ENCODE measurements around the gene PLXNA3.

PLXNA3 gene

DNA sequence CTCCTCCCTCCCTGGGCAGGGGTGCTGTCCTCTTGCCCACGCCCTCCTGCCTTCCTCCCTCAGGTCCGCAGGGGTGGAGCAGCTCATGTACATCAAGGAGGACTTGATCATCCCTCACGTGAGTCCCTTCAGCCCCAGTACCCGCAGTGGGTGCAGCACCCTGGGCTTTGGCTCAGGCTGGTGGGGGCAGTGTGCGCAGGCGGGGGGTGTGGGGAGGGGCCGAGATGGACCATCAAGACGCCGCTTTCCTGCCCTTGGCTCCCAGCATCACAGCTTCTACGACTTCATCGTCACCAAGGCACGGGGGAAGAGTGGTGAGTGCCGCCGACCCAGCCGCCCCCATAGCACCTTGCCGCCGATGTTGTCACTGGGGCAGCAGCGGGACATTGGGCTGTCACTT, 8.5 kb upstream of the PLXNA3 start:
- DNase-seq = no peak
- intact Hi-C loops (cut with DNase I) = no loop called here

DNA sequence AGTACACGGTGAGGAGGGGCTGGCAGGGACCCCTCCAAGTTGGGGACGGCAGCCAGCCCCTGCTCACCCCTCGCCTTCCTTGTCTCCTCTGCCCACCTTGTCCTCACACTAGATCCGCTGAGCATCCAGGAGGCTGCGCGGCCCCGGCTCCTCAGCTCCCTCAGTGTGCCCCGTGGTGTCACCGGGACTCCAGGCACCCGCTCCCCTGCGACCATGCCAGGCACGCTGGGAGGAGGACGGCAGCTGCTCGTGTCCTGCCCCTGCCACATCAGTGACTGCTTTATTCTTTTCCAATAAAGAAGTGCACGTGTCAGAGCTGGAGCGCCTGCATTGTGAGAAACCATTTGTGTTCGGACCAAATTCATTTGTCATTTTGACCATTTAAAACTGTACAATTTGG, 7.8 kb upstream of the PLXNA3 start:
- intact Hi-C loops (cut with DNase I) = no loop called here
- DNase-seq = peak in 18 of 42 donors; percentile 22 to 71 (median 49)

DNA sequence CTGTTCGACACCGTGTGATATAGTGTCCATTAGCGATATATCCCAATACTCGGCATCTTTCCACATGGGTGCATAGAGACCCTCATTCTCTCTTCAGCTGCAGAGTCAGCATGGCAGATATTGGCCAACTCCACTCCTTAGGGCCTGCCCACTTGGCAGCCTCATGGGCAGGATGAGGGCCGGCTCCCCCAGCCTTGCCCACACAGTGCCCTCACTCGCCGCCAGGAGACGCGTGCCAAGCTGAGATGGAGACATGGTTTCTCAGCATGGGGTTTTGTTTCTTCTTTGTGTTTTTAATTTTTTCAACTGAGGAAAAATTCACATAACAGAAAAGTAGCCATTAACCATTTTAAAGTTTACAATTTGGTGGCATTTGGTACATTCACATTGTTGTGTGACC, 5.3 kb upstream of the PLXNA3 start:
- intact Hi-C loops (cut with DNase I) = no loop called here
- peak in 33 of 42 donors; percentile 38 to 76 (median 54) for DNase-seq

DNA sequence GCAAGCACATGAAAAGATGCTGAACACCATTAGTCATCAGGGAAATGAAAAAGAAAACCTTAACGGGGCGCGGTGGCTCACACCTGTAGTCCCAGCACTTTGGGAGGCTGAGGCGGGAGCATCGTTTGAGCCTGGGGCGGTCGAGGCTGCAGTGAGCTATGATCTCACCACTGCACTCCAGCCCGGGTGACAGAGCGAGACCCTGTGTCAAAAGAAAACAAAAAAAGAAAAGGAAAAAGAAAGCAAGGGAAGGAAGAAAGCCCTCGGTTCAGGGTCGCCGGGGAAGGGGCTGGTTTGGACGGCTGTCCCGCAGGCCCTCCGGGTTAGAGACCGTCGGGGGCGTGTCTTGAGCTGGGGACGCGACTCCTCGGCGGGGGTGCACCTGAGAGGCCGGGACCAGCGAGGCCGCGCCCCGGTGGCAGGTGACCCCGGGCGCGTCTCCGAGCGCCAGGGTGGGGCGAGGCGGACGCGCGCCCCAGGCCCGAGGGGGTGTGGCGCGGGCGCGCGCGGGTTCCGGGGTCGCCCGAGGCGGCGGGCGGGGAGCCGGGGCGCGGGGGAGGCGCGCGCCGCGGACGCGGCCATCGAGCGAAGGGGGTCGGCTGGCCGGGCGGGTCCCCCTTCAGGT, 478 bp upstream of the PLXNA3 start:
- peak in 20 of 42 donors; percentile 18 to 57 (median 40) for DNase-seq
- intact Hi-C loops (cut with DNase I) = no loop called here

DNA sequence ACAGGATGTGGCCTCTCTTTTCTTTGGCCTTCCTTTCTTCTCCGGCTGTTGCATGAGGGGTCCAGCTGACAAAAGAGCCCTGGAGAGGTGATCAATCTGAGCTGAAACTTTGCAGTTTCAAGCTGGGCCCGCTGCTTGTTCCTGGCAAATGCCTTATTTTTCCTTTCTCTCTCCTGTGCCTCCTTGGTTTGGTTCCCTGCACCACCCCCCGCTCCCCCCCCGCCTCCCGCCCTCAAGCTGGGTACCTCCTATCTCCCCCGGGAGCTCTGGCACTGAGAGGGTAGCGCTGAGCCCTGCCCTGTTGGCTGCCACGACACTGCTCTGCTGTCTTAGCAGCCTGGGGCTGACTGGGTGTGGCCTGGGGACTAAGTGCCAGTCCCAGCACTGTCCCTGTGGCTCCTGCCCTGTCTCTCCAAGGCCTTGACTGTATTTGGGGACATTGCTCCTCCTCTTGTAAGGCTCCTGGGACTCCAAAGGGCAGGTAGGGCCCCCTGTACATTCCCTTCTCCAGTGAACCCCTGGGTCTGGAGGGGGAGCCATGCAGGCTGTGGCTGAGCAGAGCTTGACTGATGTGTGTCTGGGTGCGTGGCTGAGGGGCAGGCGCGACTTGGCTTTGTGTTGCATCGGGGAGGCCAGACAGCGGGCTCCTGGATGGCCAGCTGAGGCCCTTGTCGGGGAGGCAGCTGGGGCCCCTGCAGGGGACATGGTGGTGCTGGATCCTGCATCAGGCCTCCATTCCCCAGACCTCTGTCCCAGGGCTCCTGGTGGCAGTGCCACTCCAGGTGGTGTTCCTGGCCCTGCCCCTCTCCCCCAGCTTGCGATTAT, 1.1 kb downstream of the PLXNA3 start:
- intact Hi-C loops (cut with DNase I) = no loop called here
- peak in 13 of 42 donors; percentile 16 to 51 (median 35) for DNase-seq

DNA sequence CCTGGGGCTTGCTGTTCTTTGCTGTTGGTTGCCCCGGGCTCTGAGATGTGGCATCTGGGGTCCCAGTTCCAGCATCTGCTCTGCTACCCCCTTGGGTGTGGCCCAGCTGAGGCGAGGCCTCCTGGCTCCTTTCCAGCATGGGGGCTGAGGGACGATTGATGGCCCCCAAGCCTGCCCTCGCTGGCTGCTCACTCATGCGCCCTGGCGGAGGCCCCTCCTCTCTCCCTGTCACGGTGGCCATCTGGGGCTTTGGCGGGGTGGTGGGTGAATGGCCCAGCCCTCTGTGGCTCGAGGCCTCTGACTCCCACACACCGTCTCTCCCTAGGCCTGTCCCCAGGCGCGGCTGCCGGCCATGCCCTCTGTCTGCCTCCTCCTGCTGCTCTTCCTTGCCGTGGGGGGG, 1.8 kb downstream of the PLXNA3 start:
- intact Hi-C loops (cut with DNase I) = no loop called here
- no peak for DNase-seq

DNA sequence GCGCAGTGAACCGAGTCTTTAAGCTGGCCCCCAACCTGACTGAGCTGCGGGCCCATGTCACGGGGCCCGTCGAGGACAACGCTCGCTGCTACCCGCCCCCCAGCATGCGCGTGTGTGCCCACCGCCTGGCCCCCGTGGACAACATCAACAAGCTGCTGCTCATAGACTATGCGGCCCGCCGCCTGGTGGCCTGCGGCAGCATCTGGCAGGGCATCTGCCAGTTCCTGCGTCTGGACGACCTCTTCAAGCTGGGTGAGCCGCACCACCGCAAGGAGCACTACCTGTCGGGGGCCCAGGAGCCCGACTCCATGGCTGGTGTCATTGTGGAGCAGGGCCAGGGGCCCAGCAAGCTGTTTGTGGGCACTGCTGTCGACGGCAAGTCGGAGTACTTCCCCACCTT, 2.2 kb downstream of the PLXNA3 start:
- peak in 3 of 42 donors; percentile 19 to 53 (median 47) for DNase-seq
- intact Hi-C loops (cut with DNase I) = no loop called here

DNA sequence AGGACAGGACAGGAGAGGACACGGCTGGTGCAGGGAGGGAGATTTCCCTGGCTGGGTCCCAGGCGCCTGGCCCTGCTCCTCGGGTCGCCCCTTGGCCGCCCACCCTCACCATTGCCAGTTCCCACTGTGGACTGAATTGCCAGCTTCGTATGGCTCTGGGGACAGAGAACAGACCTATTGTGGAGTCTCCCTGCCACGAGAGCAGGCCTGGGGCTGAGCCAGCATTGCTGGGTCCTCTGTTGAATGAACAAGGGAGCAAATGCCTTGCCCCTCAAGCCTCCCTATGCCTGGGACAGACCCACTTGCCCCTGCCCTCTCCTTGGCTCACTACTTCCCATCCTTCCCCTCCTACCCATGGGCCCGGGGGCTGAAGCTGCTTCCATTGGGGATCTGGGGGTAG, 4.3 kb downstream of the PLXNA3 start:
- DNase-seq = peak in 23 of 42 donors; percentile 35 to 74 (median 59)
- intact Hi-C loops (cut with DNase I) = no loop called here

DNA sequence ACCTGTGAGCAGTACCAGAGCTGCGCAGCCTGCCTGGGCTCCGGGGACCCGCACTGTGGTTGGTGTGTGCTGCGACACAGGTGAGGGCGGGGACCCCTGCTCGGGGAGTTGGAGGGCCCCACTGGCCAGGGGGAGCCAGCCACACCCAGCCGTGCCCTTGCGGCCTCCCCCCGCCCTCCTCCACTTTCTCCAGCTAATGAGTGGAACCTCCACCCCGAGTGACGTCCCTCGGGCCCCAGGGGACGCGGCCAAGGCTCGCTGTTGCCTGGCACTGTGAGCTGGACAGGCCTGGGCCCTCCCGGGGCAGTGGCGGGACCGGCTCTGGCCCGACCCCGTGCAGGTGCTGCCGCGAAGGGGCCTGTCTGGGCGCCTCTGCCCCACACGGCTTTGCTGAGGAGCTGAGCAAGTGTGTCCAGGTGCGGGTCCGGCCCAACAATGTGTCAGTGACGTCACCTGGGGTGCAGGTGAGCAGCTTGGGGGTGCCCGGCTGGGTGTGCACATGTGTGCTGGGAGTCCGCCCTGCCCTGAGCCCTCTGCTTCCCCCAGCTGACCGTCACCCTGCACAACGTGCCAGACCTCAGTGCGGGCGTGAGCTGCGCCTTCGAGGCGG, 5.6 kb downstream of the PLXNA3 start:
- intact Hi-C loops (cut with DNase I) = no loop called here
- DNase-seq = no peak

DNA sequence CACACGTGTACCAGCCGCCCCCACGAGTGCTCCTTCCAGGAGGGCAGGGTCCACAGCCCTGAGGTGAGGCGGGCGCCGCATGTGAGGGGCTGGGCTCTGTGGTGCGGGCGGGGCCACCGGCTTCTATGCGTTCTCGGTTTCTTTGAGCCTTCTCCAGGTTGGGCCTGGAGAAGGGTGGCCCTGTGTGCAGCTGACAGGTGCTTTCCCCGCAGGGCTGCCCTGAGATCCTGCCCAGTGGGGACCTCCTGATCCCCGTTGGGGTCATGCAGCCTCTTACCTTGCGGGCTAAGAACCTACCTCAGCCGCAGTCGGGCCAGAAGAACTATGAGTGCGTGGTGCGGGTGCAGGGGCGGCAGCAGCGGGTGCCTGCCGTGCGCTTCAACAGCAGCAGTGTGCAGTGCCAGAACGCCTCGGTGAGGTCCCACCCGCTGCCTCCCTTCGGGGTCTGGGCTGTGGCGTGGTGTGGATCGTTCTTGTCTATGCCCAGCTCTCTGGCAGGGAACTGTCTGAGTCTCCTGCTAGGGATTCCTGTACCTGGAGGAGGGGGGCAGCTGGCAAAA, 6.8 kb downstream of the PLXNA3 start:
- peak in 1 of 42 donors; percentile 31 for DNase-seq
- intact Hi-C loops (cut with DNase I) = no loop called here

DNA sequence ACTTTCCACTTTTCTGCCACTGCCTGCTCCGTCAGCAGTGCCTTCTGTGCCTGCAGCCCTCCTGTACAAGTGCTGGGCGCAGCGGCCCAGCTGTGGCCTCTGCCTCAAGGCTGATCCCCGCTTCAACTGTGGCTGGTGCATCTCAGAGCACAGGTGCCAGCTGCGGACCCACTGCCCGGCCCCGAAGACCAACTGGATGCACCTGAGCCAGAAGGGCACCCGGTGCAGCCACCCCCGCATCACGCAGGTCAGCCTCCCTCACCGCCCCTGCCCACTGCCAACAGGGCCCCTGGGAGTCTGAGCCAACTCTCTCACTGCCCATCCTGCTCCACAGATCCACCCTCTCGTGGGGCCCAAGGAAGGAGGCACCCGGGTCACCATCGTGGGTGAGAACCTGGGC, 7.5 kb downstream of the PLXNA3 start:
- no peak for DNase-seq
- intact Hi-C loops (cut with DNase I) = no loop called here

DNA sequence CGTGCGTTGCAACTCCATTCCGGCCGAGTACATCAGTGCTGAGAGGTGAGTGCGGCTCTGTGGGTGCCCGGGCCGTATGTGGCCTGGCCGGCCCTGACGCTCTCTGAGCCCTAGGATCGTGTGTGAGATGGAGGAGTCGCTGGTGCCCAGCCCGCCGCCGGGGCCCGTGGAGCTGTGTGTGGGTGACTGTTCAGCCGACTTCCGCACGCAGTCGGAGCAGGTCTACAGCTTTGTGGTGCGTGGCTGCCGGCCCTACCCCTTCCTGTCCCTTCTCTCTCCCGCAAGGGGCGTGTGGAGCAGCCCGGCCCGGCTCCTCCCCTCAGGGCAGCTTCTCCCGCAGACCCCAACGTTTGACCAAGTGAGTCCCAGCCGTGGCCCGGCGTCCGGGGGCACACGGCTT, 8.0 kb downstream of the PLXNA3 start:
- intact Hi-C loops (cut with DNase I) = no loop called here
- no peak for DNase-seq

DNA sequence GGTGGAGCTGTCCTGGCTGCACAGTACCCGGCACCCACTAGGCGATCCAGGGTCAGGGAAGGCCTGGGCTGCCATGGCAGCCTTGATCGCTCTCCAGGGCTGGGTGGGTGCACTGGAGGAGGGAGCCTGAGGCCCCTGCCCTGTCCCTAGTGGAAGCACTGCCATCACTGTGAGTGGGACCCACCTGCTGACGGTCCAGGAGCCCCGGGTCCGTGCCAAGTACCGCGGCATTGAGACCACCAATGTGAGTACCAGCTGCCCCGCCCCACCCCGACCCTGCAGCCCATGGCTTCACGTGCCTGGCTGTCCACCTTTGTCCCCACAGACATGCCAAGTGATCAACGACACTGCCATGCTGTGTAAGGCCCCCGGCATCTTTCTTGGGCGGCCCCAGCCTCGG, 8.8 kb downstream of the PLXNA3 start:
- DNase-seq = no peak
- intact Hi-C loops (cut with DNase I) = no loop called here

DNA sequence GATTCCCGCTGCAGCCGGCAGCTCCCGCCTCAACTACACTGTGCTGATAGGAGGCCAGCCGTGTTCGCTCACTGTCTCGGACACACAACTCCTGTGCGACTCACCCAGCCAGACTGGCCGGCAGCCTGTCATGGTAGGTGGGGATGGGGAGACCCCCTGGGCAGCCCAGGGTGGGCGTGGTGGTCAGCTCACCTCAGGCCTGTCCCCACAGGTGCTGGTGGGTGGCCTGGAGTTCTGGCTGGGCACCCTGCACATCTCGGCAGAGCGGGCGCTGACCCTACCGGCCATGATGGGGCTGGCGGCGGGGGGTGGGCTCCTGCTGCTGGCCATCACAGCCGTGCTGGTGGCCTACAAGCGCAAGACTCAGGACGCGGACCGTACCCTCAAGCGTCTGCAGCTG, 9.5 kb downstream of the PLXNA3 start:
- intact Hi-C loops (cut with DNase I) = no loop called here
- DNase-seq = no peak

DNA sequence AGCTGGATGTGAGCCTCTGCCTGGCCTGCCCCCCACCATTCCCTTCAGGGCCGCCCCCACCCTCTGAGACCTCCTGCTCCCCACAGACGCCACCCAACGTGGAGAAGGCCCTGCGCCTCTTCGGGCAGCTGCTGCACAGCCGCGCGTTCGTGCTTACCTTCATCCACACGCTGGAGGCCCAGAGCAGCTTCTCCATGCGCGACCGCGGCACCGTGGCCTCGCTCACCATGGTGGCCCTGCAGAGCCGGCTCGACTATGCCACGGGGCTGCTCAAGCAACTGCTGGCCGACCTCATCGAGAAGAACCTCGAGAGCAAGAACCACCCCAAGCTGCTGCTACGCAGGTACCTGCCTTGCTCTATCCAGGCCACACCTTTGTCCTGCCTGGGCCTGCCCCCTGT, 10.1 kb downstream of the PLXNA3 start:
- intact Hi-C loops (cut with DNase I) = no loop called here
- DNase-seq = no peak

DNA sequence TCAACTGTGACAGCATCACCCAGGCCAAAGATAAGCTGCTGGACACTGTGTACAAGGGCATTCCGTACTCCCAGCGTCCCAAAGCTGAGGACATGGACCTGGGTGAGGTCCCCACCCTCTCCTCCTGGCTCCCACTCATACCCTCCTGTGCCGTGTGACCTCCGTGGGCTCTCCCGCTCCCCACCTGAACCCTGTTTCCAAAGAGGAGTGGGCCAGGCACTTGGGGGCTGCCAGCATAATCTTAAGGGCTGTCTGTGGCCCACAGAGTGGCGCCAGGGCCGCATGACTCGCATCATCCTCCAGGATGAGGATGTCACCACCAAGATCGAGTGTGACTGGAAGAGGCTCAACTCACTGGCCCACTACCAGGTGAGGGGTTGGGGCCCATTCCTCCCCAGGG, 11.0 kb downstream of the PLXNA3 start:
- DNase-seq = no peak
- intact Hi-C loops (cut with DNase I) = no loop called here

DNA sequence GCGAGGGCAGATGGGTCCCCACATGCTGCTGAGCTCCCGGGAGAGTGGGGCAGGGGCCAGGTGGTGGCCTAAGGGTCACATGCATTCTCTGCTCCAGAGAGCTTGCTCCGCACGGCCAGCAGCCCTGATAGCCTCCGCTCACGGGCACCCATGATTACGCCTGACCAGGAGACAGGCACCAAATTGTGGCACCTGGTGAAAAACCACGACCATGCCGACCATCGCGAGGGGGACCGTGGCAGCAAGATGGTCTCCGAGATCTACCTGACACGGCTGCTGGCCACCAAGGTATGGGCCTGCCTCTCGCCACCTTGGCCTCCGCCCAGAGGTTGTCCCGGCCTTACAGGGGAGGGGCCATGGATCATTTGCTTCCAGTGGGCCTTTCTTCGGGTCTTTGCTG, 11.8 kb downstream of the PLXNA3 start:
- no peak for DNase-seq
- intact Hi-C loops (cut with DNase I) = no loop called here

DNA sequence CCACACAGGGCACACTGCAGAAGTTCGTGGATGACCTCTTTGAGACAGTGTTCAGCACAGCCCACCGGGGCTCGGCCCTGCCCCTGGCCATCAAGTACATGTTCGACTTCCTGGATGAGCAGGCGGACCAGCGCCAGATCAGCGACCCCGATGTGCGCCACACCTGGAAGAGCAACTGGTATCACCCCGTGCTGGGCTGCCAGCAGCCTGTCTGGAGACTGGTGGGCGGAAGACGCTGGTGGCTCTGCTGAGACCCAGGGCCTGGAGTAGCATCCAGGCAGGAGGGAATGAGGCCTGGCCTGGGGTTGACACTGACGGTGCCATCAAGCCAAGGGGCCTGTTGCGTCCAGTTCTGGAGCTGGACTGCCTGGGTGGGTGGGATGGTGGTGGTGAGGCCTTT, 12.4 kb downstream of the PLXNA3 start:
- intact Hi-C loops (cut with DNase I) = no loop called here

DNA sequence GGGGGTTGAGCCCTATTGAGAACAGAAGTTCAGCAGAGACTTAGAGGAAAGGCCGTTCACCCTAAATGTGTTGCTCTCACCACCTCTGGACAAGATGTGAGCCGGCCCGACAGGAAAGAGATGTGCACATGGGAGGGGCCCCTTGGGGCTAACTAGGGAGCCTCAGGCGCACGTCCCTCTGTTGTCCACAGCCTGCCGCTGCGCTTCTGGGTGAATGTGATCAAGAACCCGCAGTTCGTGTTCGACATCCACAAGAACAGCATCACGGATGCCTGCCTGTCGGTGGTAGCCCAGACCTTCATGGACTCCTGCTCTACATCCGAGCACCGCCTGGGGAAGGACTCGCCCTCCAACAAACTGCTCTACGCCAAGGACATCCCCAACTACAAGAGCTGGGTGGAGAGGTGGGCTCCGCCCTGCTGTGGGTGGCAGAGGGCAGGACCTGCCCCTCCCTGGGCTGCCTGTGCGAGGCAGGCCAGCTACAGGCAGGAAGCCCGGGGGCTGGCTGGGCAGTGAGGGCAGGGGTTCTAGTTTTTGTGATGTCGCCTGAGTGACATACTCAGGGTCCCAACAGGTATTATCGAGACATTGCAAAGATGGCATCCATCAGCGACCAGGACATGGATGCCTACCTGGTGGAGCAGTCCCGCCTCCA, 13.0 kb downstream of the PLXNA3 start:
- intact Hi-C loops (cut with DNase I) = no loop called here
- DNase-seq = no peak

More for the DNA sequence above, 12.4 kb downstream of the PLXNA3 start:
- no peak for DNase-seq
